NCI-H446 (cell line): ENCODE measurements around the gene CEMIP.

Experiments used
- DNase-seq, 2 experiments: peaks; one replicate each; lab custom pipeline; 2025; lab: John Stamatoyannopoulos, UW

CEMIP gene

GRCh38 chr15:80787316-80787715, 8.1 kb downstream of the CEMIP start:
- no peak for DNase-seq

GRCh38 chr15:80788536-80788935, 9.4 kb downstream of the CEMIP start:
- DNase-seq = no peak

DNA sequence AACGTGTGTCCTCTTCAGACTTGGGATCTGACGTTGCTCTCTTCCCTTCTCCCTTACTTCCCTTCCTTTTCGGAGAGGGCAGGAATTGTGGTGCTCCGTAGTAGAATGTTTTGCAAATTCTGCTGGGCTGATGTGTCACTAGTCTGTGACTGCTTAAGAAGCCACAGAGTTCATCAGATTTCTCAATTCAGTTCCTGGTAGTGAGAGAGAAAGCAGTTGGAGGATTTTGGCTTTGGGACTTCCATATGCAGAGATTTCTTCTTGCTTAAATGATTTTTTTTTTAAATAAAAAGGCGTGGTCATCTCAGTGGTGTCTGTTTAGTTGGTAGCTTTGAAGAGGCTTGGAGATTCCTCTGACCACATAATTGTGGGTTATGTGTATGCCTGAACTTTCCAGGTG, 10.1 kb downstream of the CEMIP start:
- DNase-seq = no peak

DNA sequence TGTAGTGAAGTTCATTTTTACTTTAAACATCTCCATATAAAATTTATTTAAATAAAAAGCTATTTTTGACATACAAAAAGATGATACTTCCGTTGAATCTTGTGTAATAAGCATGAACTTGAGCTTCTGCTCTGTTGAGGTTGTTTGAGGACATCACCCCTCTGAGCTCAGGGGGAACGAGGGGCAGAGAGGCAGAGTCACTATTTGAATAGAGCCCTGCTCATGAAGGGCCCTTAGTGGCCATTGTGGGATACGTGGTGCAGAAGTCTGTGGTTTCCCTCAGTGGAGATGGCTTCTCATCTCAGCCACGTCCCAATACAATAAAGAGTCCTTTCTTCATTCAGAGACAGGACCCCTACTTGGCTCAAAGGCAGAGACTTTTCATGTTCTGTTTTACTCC, 10.6 kb downstream of the CEMIP start:
- no peak for DNase-seq

- DNase-seq = no peak
Observed at GRCh38 chr15:80790236-80790635, 11.1 kb downstream of the CEMIP start.

DNA sequence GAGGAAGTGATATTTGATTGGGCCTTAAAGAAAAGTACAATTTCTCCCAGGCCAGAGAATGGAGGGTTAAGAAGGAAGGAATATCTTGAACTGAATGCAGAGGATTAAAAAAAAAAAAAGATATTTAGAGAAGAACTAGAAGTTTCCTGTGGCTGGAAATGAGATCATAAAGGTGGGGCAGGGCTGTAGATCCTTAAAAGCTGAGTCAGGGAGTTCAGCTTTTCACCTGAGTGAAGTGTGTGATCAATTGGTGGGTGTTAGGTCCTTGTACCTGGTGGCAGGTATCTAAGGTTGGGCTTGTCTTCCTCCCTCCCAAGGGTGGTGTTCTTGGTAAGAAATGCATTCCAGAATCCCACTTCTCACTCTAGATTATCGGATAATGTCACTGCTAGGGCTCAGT, 11.8 kb downstream of the CEMIP start:
- no peak for DNase-seq

GRCh38 chr15:80796407-80796806, 17.2 kb downstream of the CEMIP start:
- DNase-seq = no peak

DNA sequence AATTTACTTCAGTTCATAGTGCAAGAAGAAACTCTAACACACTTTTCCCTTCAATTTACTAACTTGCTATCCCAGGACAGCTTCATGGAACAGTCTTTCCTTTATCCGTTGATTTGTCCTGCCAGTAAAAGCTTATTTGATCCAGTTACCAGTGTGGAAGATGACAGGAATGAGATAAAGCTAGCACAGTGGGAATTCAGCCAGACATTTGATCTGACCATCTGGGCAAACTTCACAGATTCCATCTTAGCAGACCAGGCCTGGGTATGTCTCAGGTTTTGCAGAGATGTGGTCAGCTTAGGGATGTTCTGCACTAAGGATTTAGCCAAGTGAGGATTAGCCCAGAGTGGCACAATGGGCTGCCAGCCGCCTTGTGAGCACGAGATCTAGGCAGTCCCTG, 19.7 kb downstream of the CEMIP start:
- DNase-seq = no peak

DNA sequence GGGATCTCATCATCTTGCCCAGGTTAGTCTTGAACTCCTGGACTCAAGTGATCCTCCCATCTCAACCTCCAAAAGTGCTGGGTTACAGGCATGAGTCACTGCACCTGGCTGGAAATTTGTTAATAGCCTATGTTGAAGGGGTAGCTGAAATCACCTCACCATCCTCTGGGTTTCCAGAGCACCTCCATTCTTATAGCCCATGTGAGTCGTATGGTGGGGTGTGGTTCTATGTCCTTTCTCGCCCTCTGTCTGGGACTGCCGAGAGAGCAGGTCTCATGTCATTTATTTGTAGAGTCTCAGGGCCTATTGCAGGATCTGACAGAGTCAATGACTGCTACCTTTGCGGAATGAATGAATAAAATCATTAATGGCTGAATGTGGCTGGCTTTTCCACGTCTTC, 20.9 kb downstream of the CEMIP start:
- DNase-seq = no peak

DNA sequence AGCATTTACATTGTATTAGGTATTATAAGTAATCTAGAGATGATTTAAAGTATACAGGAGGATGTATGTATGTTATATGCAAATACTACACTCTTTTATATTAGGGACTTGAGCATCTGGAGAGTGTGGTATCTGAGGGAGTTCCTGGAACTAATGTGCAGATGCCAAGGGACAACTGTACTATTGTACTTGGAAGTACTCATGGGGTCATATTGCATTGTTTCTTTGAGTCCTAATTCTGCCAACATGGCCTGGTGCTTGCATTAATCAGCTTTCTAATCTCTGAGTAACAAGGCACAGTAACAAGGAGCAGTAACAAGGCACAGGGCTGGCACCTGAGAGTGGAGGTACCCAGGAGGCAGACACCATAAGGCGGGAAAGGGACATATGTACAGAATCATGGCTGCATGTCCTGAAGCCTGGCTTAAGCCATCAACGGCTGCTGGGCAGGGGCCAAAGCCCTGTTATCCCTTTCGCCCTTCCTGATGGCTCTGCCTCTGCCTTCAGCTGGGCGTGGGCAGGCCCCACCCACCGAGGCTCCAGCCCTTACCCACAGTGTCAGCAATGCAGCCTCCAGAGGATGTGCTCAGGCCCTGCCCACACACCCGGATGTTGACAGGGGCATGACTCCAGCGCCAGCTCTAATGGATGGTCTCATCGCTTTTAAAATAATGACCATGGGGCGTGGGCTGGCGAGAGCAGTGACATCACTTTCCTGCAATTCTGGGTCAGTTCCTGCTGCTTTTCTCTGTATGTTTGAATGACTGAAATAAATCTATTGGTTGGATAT, 22.9 kb downstream of the CEMIP start:
- no peak for DNase-seq

- DNase-seq = no peak
Observed at GRCh38 chr15:80803580-80804525, 24.7 kb downstream of the CEMIP start.

DNA sequence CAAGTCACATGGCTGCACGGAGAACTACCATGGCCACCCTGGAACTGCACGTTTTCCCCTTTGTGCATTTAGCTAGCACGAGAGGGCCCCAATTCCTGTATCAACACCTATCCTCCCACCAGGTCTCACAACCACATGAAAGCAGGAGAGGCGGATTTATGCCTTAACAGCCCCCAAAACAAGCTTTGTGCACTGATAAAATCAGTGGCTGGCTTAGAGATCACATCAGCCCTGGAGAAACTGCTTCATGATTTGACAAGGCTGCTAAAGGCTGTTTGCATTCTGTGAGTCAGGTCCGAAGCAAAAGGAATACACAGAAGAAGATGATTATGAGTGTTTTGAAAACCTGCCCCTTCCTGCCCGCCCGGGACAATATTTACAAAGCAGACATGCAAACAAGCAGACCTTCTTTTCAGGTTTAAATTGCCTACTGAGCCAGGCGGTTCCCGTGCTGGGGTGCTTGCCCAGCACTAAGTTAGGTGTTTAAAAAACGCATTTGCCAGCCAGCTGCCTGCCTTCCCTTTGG, 25.9 kb downstream of the CEMIP start:
- no peak for DNase-seq

DNA sequence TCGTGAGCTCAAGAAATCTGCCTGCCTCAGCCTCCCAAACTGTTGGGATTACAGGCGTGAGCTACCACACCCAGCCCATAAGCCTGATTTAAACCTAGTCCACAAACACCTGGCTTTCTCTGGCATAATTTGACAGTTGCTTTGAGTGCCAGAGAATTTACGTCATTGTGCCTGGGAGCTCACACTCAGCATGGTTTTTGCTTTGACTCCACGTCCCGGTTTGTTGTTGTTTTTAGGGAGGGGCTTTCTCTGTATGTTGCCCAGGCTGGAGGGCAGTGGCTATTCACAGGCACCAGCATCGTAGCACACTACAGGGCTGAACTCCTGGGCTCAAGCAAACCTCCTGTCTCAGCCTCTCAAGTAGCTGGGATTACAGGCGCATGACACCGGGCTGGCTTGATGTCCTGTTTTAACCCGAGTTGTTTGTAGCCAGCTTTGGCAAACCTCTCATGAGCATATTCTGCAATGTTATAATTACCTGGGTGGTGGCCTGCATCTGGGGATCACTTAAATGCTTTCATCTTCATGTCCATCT, 32.7 kb downstream of the CEMIP start:
- no peak for DNase-seq

GRCh38 chr15:80815106-80815505, 35.9 kb downstream of the CEMIP start:
- DNase-seq = no peak

DNA sequence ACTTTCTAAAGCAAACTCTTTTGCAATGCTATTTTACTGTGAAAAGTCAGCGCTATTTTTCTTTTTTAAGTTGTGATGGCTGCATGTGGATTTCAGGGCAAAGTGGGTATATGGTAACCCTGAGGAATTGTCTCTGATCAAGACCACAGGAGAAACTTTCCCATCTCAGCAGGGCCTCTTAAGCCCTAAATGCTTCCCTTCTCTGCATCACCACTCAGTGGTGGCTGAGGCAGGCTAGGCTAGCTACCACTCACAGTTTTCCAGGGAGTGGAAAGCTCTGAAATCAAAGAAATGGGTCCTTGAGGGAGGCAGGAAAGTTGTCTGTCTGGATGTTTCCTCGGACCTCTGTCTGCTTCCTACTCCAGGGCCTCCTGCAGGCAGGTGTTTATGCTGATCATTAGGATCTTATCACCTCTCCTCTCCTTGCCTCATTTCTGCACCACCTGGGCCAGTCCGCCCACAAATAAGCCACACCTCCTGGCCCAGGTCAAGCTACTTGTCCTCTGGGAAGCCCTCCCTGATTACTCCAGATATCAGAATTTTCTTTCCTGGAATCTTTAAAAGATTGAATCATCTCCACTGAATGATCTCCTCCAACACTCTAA, 37.0 kb downstream of the CEMIP start:
- DNase-seq = no peak

DNA sequence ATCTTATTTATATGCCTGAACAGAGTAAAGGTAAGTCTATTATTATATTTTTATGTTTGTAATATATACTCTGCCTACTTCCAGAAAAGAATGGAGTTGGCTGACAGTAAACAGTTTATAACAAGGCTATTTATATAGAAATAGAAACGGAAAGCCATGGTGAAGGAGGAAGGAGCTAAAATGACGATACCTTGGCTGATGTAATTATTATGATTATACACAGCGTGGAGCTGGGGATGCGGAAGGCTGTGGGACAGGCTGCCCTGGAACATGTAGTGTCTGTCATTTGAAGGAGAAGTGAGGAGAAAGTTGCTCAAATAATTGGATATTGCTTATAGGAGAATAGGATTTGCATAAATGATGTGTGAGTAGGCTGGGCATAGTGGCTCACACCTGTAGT, 37.8 kb downstream of the CEMIP start:
- no peak for DNase-seq

GRCh38 chr15:80817901-80818300, 38.7 kb downstream of the CEMIP start:
- DNase-seq = no peak

- no peak for DNase-seq
Observed at GRCh38 chr15:80819001-80819400, 39.8 kb downstream of the CEMIP start.

GRCh38 chr15:80820092-80820491, 40.9 kb downstream of the CEMIP start:
- DNase-seq = no peak

- DNase-seq = peak in 1 of 2 experiments; percentile 57
Observed at GRCh38 chr15:80822256-80822655, 43.1 kb downstream of the CEMIP start.

- peak; percentile 69 to 88 for DNase-seq
Observed at GRCh38 chr15:80822676-80823075, 43.5 kb downstream of the CEMIP start.

DNA sequence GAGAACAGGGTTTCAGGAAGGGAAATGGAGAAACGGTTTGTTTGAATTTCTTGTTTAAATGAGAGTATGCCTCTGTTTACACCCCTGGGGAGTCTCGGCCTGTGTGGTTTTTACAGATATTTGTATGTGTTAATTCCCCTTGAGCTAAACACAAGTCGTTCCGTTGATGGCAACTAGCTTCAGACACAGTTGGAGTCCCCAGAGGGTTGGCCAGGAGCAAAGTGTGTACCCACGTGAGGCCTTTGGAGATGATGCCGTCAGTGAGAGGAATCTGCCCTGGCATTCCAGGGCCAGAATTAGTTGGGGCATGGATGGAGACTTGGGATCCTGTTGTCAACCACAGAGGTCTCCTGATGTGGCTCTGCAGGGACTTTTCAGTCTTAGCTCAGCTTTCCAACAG, 44.0 kb downstream of the CEMIP start:
- DNase-seq = peak in 1 of 2 experiments; percentile 34
